GM23338 (cell line): Measurements from ENCODE around the gene NRCAM. TPM values are rescaled to one million over a fixed set of nuclear protein-coding genes. Genes with fewer than 3 reads are reported as not detected.

Experiments used
- ATAC-seq: fragments of 200-7000 bp; cut with Tn5 transposase; 3 replicates; pipeline ENCODE4 v1.9.1; 2020
- DNase-seq: peaks from one replicate; pipeline ENCODE4 v3.0.0-alpha.2; 2015; ENCODE audit warnings: low spot score
- H2AFZ ChIP-seq: fragments of 200-600 bp; sonication (generic); 2 replicates; pipeline ENCODE4 v1.8.0; 2016; ENCODE audit warnings: antibody characterized with exemption, mild to moderate bottlenecking, moderate library complexity
- H3F3A ChIP-seq: fragments of 200-600 bp; sonication (generic); replicated peaks from 2 replicates; pipeline ENCODE4 v1.8.0; 2017; ENCODE audit warnings: antibody characterized with exemption, mixed run types, low read depth
- H3K27ac ChIP-seq: fragments of 200-600 bp; sonication (generic); 2 replicates; pipeline ENCODE4 v1.6.1; 2016; ENCODE audit warnings: low read depth
- H3K27me3 ChIP-seq: fragments of 200-600 bp; sonication (generic); 2 replicates; pipeline ENCODE4 v1.8.0; 2016; ENCODE audit warnings: mild to moderate bottlenecking, mixed run types, moderate library complexity; ENCODE audit not compliant: insufficient read depth
- H3K36me3 ChIP-seq: fragments of 200-600 bp; sonication (generic); 2 replicates; pipeline ENCODE4 v1.8.0; 2016; ENCODE audit warnings: mild to moderate bottlenecking; ENCODE audit not compliant: insufficient read depth
- H3K4me1 ChIP-seq: fragments of 200-600 bp; sonication (generic); 2 replicates; pipeline ENCODE4 v1.8.0; 2016; ENCODE audit warnings: mild to moderate bottlenecking, moderate library complexity; ENCODE audit not compliant: insufficient read depth
- H3K4me2 ChIP-seq: fragments of 200-600 bp; sonication (generic); 2 replicates; pipeline ENCODE4 v1.7.1; 2017; ENCODE audit warnings: mixed run types
- H3K4me3 ChIP-seq: fragments of 200-600 bp; sonication (generic); 2 replicates; pipeline ENCODE4 v1.6.1; 2016; ENCODE audit warnings: mixed run types
- H3K79me2 ChIP-seq: fragments of 200-600 bp; sonication (generic); replicated peaks from 2 replicates; pipeline ENCODE4 v1.8.0; 2017; ENCODE audit warnings: mild to moderate bottlenecking; ENCODE audit not compliant: insufficient read depth
- H3K9me2 ChIP-seq: fragments of 200-600 bp; sonication (generic); 2 replicates; pipeline ENCODE4 v1.8.0; 2017; ENCODE audit not compliant: insufficient read depth
- H4K20me1 ChIP-seq: fragments of 200-600 bp; sonication (generic); replicated peaks from 2 replicates; pipeline ENCODE4 v1.8.0; 2017; ENCODE audit warnings: mild to moderate bottlenecking; ENCODE audit not compliant: insufficient read depth
- H3K27ac Mint-ChIP-seq: 2 replicates; pipeline ENCODE4 v1.8.0; 2020; ENCODE audit warnings: inconsistent platforms, mild to moderate bottlenecking, moderate library complexity, mixed read lengths
- H3K27me3 Mint-ChIP-seq: 3 replicates; pipeline ENCODE4 v1.8.0; 2022; ENCODE audit warnings: low read depth, mild to moderate bottlenecking, moderate library complexity, mixed read lengths, inconsistent platforms; ENCODE audit not compliant: insufficient read depth, poor library complexity
- H3K36me3 Mint-ChIP-seq: 3 replicates; pipeline ENCODE4 v1.8.0; 2021; ENCODE audit warnings: low read depth, mild to moderate bottlenecking, inconsistent platforms, moderate library complexity, mixed read lengths
- H3K4me1 Mint-ChIP-seq: 3 replicates; pipeline ENCODE4 v1.8.0; 2020; ENCODE audit warnings: mild to moderate bottlenecking, inconsistent platforms, mixed read lengths
- H3K4me3 Mint-ChIP-seq: 3 replicates; pipeline ENCODE4 v1.8.0; 2021; ENCODE audit warnings: moderate library complexity, mild to moderate bottlenecking, inconsistent platforms, mixed read lengths
- H3K9me3 Mint-ChIP-seq: 3 replicates; pipeline ENCODE4 v1.8.0; 2020; ENCODE audit warnings: moderate library complexity, mild to moderate bottlenecking, inconsistent platforms, mixed read lengths
- CTCF ChIP-seq, 2 experiments: fragments of 200-600 bp in 1 of 2; sonication (generic) in 1 of 2; conservative IDR thresholded peaks; 2 replicates each; pipeline versions ENCODE4 v1.5.1 to v1.6.1; 2016 to 2017; ENCODE audit warnings: antibody characterized with exemption in 2 of 2, low read depth in 2 of 2, mild to moderate bottlenecking in 2 of 2, moderate library complexity in 1 of 2
- ETS1 ChIP-seq: IDR thresholded peaks from 2 replicates; pipeline ENCODE4 v1.6.1; 2016; ENCODE audit warnings: antibody characterized with exemption
- EZH2 ChIP-seq: fragments of 200-600 bp; sonication (generic); IDR thresholded peaks from one replicate; pipeline ENCODE4 v1.8.0; 2017; ENCODE audit warnings: antibody characterized with exemption, mild to moderate bottlenecking, low read depth; ENCODE audit not compliant: unreplicated experiment
- EZH2phosphoT487 ChIP-seq: fragments of 200-600 bp; sonication (generic); IDR thresholded peaks from one replicate; pipeline ENCODE4 v1.8.1; 2018; ENCODE audit warnings: antibody characterized with exemption; ENCODE audit not compliant: unreplicated experiment
- JUNB ChIP-seq: IDR thresholded peaks from one replicate; pipeline ENCODE4 v1.6.1; 2016; ENCODE audit warnings: antibody characterized with exemption; ENCODE audit not compliant: unreplicated experiment
- NANOG ChIP-seq: IDR thresholded peaks from 2 replicates; pipeline ENCODE4 v1.6.1; 2016; ENCODE audit warnings: antibody characterized with exemption, borderline replicate concordance
- REST ChIP-seq: IDR thresholded peaks from one replicate; pipeline ENCODE4 v1.6.1; 2018; ENCODE audit warnings: antibody characterized with exemption; ENCODE audit not compliant: unreplicated experiment
- STAT1 ChIP-seq: IDR thresholded peaks from one replicate; pipeline ENCODE4 v1.6.1; 2016; ENCODE audit warnings: antibody characterized with exemption; ENCODE audit not compliant: unreplicated experiment
- ZNF114 ChIP-seq: fragments of 250-450 bp; sonication (Bioruptor Pico); IDR thresholded peaks from 2 replicates; pipeline ENCODE4 v1.5.0; 2020; ENCODE audit warnings: mild to moderate bottlenecking, moderate library complexity
- ZNF462 ChIP-seq: fragments of 250-450 bp; sonication (Bioruptor Pico); IDR thresholded peaks from 2 replicates; pipeline ENCODE4 v1.5.0; 2020; ENCODE audit warnings: mild to moderate bottlenecking, moderate library complexity
- polyA plus RNA-seq: library from polyadenylated mRNA; unstranded; fragments of >200 nt; fragmentation: Nextera tagmentation; extraction: Ambion mirVana; gene quantifications from 2 replicates; pipeline ENCODE4 v1.2.1, GENCODE V29; 2016
- total RNA-seq: library from RNA; depleted of rRNA; stranded (reverse); fragments of >200 nt; shearing (Covaris generic); gene quantifications from 2 replicates; pipeline ENCODE4 v1.2.3, GENCODE V29; 2014

NRCAM gene
- total and polyA plus RNA-seq, 2 experiments from 2014 or later, result 2.5 to 6.8 TPM

- TF ChIP-seq ZNF462 (CRISPR knock-in tag) (no peak), CTCF (conservative IDR thresholded peaks at IDR 0.05; ENCODE audit: low read depth in 2 of 2) (no peak), STAT1 (no peak), EZH2 (no peak), EZH2phosphoT487 (no peak), NANOG (no peak)
Measured at GRCh38 chr7:108308276-108308675, 148.0 kb downstream of the NRCAM start (continued).

GRCh38 chr7:108307595-108307994 lies 148.6 kb downstream of the NRCAM start:
- H4K20me1 ChIP-seq, result no peaks in the 10 kb centered on the region
- Mint-ChIP-seq H3K27me3 (no peaks in the 10 kb centered on the region), H3K9me3 (no peaks in the 10 kb centered on the region), H3K36me3 (no peaks in the 10 kb centered on the region), H3K4me1 (peaks cover 26% of the 10 kb centered on the region), H3K4me3 (no peak overlapping the region), H3K27ac (no peak overlapping the region)
- H3K27ac ChIP-seq, result no peak overlapping the region
- no peak overlapping the region for H3K4me3 ChIP-seq
- peak; percentile 25; the same call in 1 of the 3 replicates for ATAC-seq
- no peak overlapping the region for H2AFZ ChIP-seq
- no peaks in the 10 kb centered on the region for H3F3A ChIP-seq
- H3K4me1 ChIP-seq, result peaks cover 17% of the 10 kb centered on the region
- no peaks in the 10 kb centered on the region for H3K27me3 ChIP-seq
- H3K9me2 ChIP-seq, result no peaks in the 10 kb centered on the region
- H3K79me2 ChIP-seq, result no peaks in the 10 kb centered on the region
- no peak overlapping the region for H3K4me2 ChIP-seq
- no peak for DNase-seq
- no peaks in the 10 kb centered on the region for H3K36me3 ChIP-seq
- no peak for TF ChIP-seq REST
- TF ChIP-seq EZH2phosphoT487, result no peak
- no peak for TF ChIP-seq CTCF (conservative IDR thresholded peaks at IDR 0.05; ENCODE audit: low read depth in 2 of 2)
- no peak for TF ChIP-seq ZNF114 (CRISPR knock-in tag)
- TF ChIP-seq STAT1, result no peak
- no peak for TF ChIP-seq NANOG
- no peak for TF ChIP-seq EZH2
- TF ChIP-seq ETS1, result no peak
- TF ChIP-seq JUNB, result no peak
